Activated naive CD8-positive, alpha-beta T cell treated with anti-CD3 and anti-CD28 coated beads, Interleukin-2, amount 10 ng/mL, durations not matched to agents 7 days and 5 days (primary cell): ENCODE data around the gene MOV10L1. TPM values are rescaled to one million over a fixed set of nuclear protein-coding genes. Genes with fewer than 3 reads are reported as not detected.
"Not testable (repeated sequence)": the region's sequence is repeated elsewhere in the genome, so short reads cannot be mapped to it uniquely, and the experiment has no call there.

ENCODE experiments used
- ATAC-seq: fragments of 150-1000 bp; cut with Tn5 transposase; one replicate; pipeline ENCODE4 v1.10.0; 2021; ENCODE audit warnings: low read depth, moderate library complexity
- POLR2A ChIA-PET: fragments of 350-600 bp; sonication (Branson Sonifier 250); formaldehyde crosslinking; loops from one replicate; lab custom pipeline; 2021; ENCODE audit warnings: antibody characterized with exemption; lab: Charles Lee
- DNase-seq: peaks from one replicate; pipeline ENCODE4 v3.0.0; 2021
- H3K27ac Mint-ChIP-seq: one replicate; pipeline ENCODE4 v1.8.0; 2022; ENCODE audit warnings: mild to moderate bottlenecking, mixed read lengths
- H3K27me3 Mint-ChIP-seq: one replicate; pipeline ENCODE4 v1.8.0; 2022; ENCODE audit warnings: mild to moderate bottlenecking, moderate library complexity, mixed read lengths
- H3K36me3 Mint-ChIP-seq: one replicate; pipeline ENCODE4 v1.8.0; 2021; ENCODE audit warnings: mild to moderate bottlenecking, mixed read lengths
- H3K4me1 Mint-ChIP-seq: one replicate; pipeline ENCODE4 v1.8.0; 2021; ENCODE audit warnings: mixed read lengths
- H3K4me3 Mint-ChIP-seq: one replicate; pipeline ENCODE4 v1.8.0; 2022; ENCODE audit warnings: mild to moderate bottlenecking, moderate library complexity, mixed read lengths
- H3K9me3 Mint-ChIP-seq: one replicate; pipeline ENCODE4 v1.8.0; 2021; ENCODE audit warnings: mixed read lengths
- total RNA-seq, 2 experiments: library from RNA; stranded (reverse); gene quantifications; one replicate each; pipeline ENCODE4 v1.2.3, GENCODE V29; 2021

Gene MOV10L1
- total RNA-seq, 2 experiments from 2014 or later: not detected

- DNase-seq (no peak), ATAC-seq (no peak)
- Mint-ChIP-seq H3K4me1 (peaks cover 4% of the 10 kb centered on the region), H3K27ac (no peak overlapping the region), H3K4me3 (no peak overlapping the region), H3K27me3 (peaks cover 5% of the 10 kb centered on the region), H3K9me3 (no peaks in the 10 kb centered on the region), H3K36me3 (no peaks in the 10 kb centered on the region)
- POLR2A ChIA-PET: no interaction called here
These were observed 56.8 kb downstream of the MOV10L1 start for GRCh38 chr22:50146439-50147238.

- ATAC-seq, DNase-seq, H3K36me3 Mint-ChIP-seq, H3K27me3 Mint-ChIP-seq, H3K27ac Mint-ChIP-seq, H3K4me1 Mint-ChIP-seq, H3K4me3 Mint-ChIP-seq, H3K9me3 Mint-ChIP-seq: not testable (repeated sequence)
- POLR2A ChIA-PET: interaction anchor here (0.7 to 1.3 kb wide), 2 partner anchors 44 to 63 kb away, joined by 3 read pairs; no protein-coding TSS in a partner anchor
These were observed 57.7 kb downstream of the MOV10L1 start for GRCh38 chr22:50147258-50148165.

- POLR2A ChIA-PET: interaction anchor here (0.7 to 1.3 kb wide), 2 partner anchors 43 to 62 kb away, joined by 3 read pairs; no protein-coding TSS in a partner anchor
- ATAC-seq (no peak), DNase-seq (no peak)
- Mint-ChIP-seq H3K27ac (no peak overlapping the region), H3K4me3 (no peak overlapping the region), H3K36me3 (no peaks in the 10 kb centered on the region), H3K9me3 (no peaks in the 10 kb centered on the region), H3K4me1 (peaks cover 4% of the 10 kb centered on the region), H3K27me3 (no peaks in the 10 kb centered on the region)
These were observed 58.3 kb downstream of the MOV10L1 start for GRCh38 chr22:50148166-50148500.

GRCh38 chr22:50148991-50149721 lies 59.4 kb downstream of the MOV10L1 start:
- peak; percentile 81 for DNase-seq
- Mint-ChIP-seq H3K36me3 (no peaks in the 10 kb centered on the region), H3K9me3 (no peaks in the 10 kb centered on the region), H3K4me1 (peaks cover 4% of the 10 kb centered on the region), H3K27me3 (no peaks in the 10 kb centered on the region), H3K4me3 (no peak overlapping the region), H3K27ac (no peak overlapping the region)
- POLR2A ChIA-PET: interaction anchor here (1.2 to 1.5 kb wide), 3 partner anchors 42 to 62 kb away, joined by 3 to 6 read pairs (median 4); no protein-coding TSS in a partner anchor
- ATAC-seq: peak; percentile 96

GRCh38 chr22:50150161-50151129 lies 60.6 kb downstream of the MOV10L1 start:
- H3K9me3 Mint-ChIP-seq: no peaks in the 10 kb centered on the region
- no peaks in the 10 kb centered on the region for H3K36me3 Mint-ChIP-seq
- POLR2A ChIA-PET: interaction anchor here (1.5 kb wide), 1 partner anchor 41 kb away, joined by 6 read pairs; no protein-coding TSS in a partner anchor
- H3K4me1 Mint-ChIP-seq: peaks cover 4% of the 10 kb centered on the region
- H3K4me3 Mint-ChIP-seq: no peak overlapping the region
- DNase-seq (no peak), ATAC-seq (no peak)
- H3K27ac Mint-ChIP-seq: no peak overlapping the region
- H3K27me3 Mint-ChIP-seq: peaks cover 2% of the 10 kb centered on the region

GRCh38 chr22:50151571-50152537 lies 62.0 kb downstream of the MOV10L1 start:
- H3K27ac Mint-ChIP-seq: no peak overlapping the region
- peaks cover 2% of the 10 kb centered on the region for H3K27me3 Mint-ChIP-seq
- POLR2A ChIA-PET: no interaction called here
- no peak for ATAC-seq
- no peak for DNase-seq
- H3K36me3 Mint-ChIP-seq: no peaks in the 10 kb centered on the region
- no peaks in the 10 kb centered on the region for H3K9me3 Mint-ChIP-seq
- H3K4me1 Mint-ChIP-seq: peaks cover 2% of the 10 kb centered on the region
- H3K4me3 Mint-ChIP-seq: no peak overlapping the region

- no peaks in the 10 kb centered on the region for H3K9me3 Mint-ChIP-seq
- no peak overlapping the region for H3K27ac Mint-ChIP-seq
- H3K4me1 Mint-ChIP-seq: peaks cover 1% of the 10 kb centered on the region
- H3K27me3 Mint-ChIP-seq: peaks cover 10% of the 10 kb centered on the region
- DNase-seq (no peak), ATAC-seq (no peak)
- H3K4me3 Mint-ChIP-seq: no peak overlapping the region
- POLR2A ChIA-PET: no interaction called here
- H3K36me3 Mint-ChIP-seq: no peaks in the 10 kb centered on the region
These were observed 63.4 kb downstream of the MOV10L1 start for GRCh38 chr22:50153056-50153755.

GRCh38 chr22:50153756-50154140 lies 63.9 kb downstream of the MOV10L1 start:
- DNase-seq (no peak), ATAC-seq (no peak)
- Mint-ChIP-seq H3K36me3 (no peaks in the 10 kb centered on the region), H3K27me3 (peaks cover 13% of the 10 kb centered on the region), H3K9me3 (no peaks in the 10 kb centered on the region), H3K4me3 (no peak overlapping the region), H3K4me1 (peaks cover 1% of the 10 kb centered on the region), H3K27ac (no peak overlapping the region)
- POLR2A ChIA-PET: no interaction called here

- H3K4me1 Mint-ChIP-seq: no peaks in the 10 kb centered on the region
- no peak for ATAC-seq
- H3K4me3 Mint-ChIP-seq: no peak overlapping the region
- no peaks in the 10 kb centered on the region for H3K36me3 Mint-ChIP-seq
- POLR2A ChIA-PET: interaction anchor here (0.9 kb wide), 1 partner anchor 34 kb away, joined by 5 read pairs; no protein-coding TSS in a partner anchor
- no peaks in the 10 kb centered on the region for H3K9me3 Mint-ChIP-seq
- H3K27me3 Mint-ChIP-seq: peaks cover 17% of the 10 kb centered on the region
- H3K27ac Mint-ChIP-seq: no peak overlapping the region
- no peak for DNase-seq
These were observed 68.0 kb downstream of the MOV10L1 start for GRCh38 chr22:50157709-50158375.

GRCh38 chr22:50160947-50161346 lies 71.1 kb downstream of the MOV10L1 start:
- ATAC-seq (no peak), DNase-seq (no peak)
- Mint-ChIP-seq H3K27ac (no peak overlapping the region), H3K4me1 (no peaks in the 10 kb centered on the region), H3K36me3 (no peaks in the 10 kb centered on the region), H3K27me3 (peaks cover 16% of the 10 kb centered on the region), H3K9me3 (no peaks in the 10 kb centered on the region), H3K4me3 (no peak overlapping the region)
- POLR2A ChIA-PET: no interaction called here
